Common myeloid progenitor, CD34-positive (primary cell): ENCODE measurements around the gene PTCD3.

ENCODE experiments used
- CTCF ChIA-PET: fragments of 350-600 bp; sonication (Branson Sonifier 250); formaldehyde crosslinking; loops from one replicate; lab custom pipeline; 2021; ENCODE audit warnings: antibody characterized with exemption; lab: Charles Lee
- POLR2A ChIA-PET: fragments of 350-600 bp; sonication (Branson Sonifier 250); formaldehyde crosslinking; loops from one replicate; lab custom pipeline; 2021; ENCODE audit warnings: antibody characterized with exemption; lab: Charles Lee
- DNase-seq, 3 donors: peaks; one replicate each; pipeline versions ENCODE4 v3.0.0 to v3.0.0-alpha.2; 2013
- H3K27ac ChIP-seq, 2 experiments: 1 replicate in 1 of 2; 2 replicates in 1 of 2; pipeline ENCODE4 v1.7.0; 2013; ENCODE audit warnings: inconsistent platforms in 2 of 2, low read length in 2 of 2, mild to moderate bottlenecking in 2 of 2, low read depth in 1 of 2, moderate library complexity in 1 of 2; ENCODE audit not compliant: severe bottlenecking in 2 of 2, insufficient read depth in 1 of 2, poor library complexity in 1 of 2
- H3K27me3 ChIP-seq, 5 experiments: replicated peaks in 2 of 5; 1 replicate in 3 of 5; 2 replicates in 2 of 5; pipeline versions ENCODE4 v1.6.1 to v1.7.0; 2013; ENCODE audit warnings: low read length in 4 of 5, mild to moderate bottlenecking in 2 of 5, moderate library complexity in 2 of 5, inconsistent platforms in 1 of 5; ENCODE audit not compliant: insufficient read depth in 5 of 5, control insufficient read depth in 4 of 5
- H3K36me3 ChIP-seq, 4 experiments: 1 replicate in 2 of 4; 2 replicates in 2 of 4; pipeline versions ENCODE4 v1.6.1 to v1.7.0; 2013; ENCODE audit warnings: low read length in 3 of 4, control low read depth in 1 of 4, mild to moderate bottlenecking in 1 of 4; ENCODE audit not compliant: control insufficient read depth in 4 of 4, insufficient read depth in 4 of 4
- H3K4me1 ChIP-seq, 4 experiments: 1 replicate in 3 of 4; 2 replicates in 1 of 4; pipeline versions ENCODE4 v1.6.1 to v1.7.1; 2013; ENCODE audit warnings: low read length in 3 of 4, mild to moderate bottlenecking in 3 of 4, control low read depth in 1 of 4, inconsistent platforms in 1 of 4, moderate library complexity in 1 of 4; ENCODE audit not compliant: control insufficient read depth in 4 of 4, insufficient read depth in 4 of 4; ENCODE audit errors: control extremely low read depth in 1 of 4
- H3K4me3 ChIP-seq, 7 experiments: 1 replicate in 4 of 7; 2 replicates in 3 of 7; pipeline versions ENCODE4 v1.5.1 to v1.7.0; 2013; ENCODE audit warnings: mild to moderate bottlenecking in 7 of 7, low read length in 6 of 7, moderate library complexity in 6 of 7, inconsistent platforms in 2 of 7, low read depth in 2 of 7, control low read depth in 1 of 7; ENCODE audit not compliant: insufficient read depth in 4 of 7, control insufficient read depth in 1 of 7; ENCODE audit errors: extremely low read depth in 1 of 7
- H3K9me3 ChIP-seq, 5 experiments: 1 replicate in 4 of 5; 2 replicates in 1 of 5; pipeline versions ENCODE4 v1.6.1 to v1.7.1; 2013; ENCODE audit warnings: low read length in 4 of 5, mild to moderate bottlenecking in 2 of 5, inconsistent platforms in 1 of 5, low read depth in 1 of 5, moderate library complexity in 1 of 5; ENCODE audit not compliant: control insufficient read depth in 4 of 5, insufficient read depth in 2 of 5; ENCODE audit errors: control extremely low read depth in 1 of 5
- WGBS: methylation state at CpG from one replicate; pipeline ENCODE4 v1.1.5; 2013; ENCODE audit not compliant: insufficient coverage; 5-methylcytosine and 5-hydroxymethylcytosine counted together

PTCD3 gene

GRCh38 chr2:86142436-86143257 is 36.6 kb downstream of the PTCD3 start:
- Histone ChIP-seq H3K4me1 (no peaks in the 10 kb centered on the region), H3K27me3 (no peaks in the 10 kb centered on the region), H3K9me3 (no peaks in the 10 kb centered on the region), H3K4me3 (no peak overlapping the region), H3K27ac (no peak overlapping the region), H3K36me3 (peaks cover 21 to 89% (median 69%) of the 10 kb centered on the region in 4 experiments)
- no CpG with 5 or more reads among the region's 3 CpGs for WGBS
- ChIA-PET POLR2A (interaction anchor here (0.6 kb wide), 1 partner anchor 31 kb away, joined by 3 read pairs; no protein-coding TSS in a partner anchor), CTCF (interaction anchor here (0.6 kb wide), 1 partner anchor 102 kb away, joined by 3 read pairs; no protein-coding TSS in a partner anchor)
- DNase-seq: no peak

GRCh38 chr2:86143307-86143706 is 37.3 kb downstream of the PTCD3 start:
- 100% methylated on average over 4 of the region's 6 CpGs for WGBS
- Histone ChIP-seq H3K36me3 (peaks cover 19 to 87% (median 68%) of the 10 kb centered on the region in 4 experiments), H3K27me3 (no peaks in the 10 kb centered on the region), H3K9me3 (no peaks in the 10 kb centered on the region), H3K4me3 (no peak overlapping the region), H3K27ac (no peak overlapping the region), H3K4me1 (no peaks in the 10 kb centered on the region)
- DNase-seq: no peak
- POLR2A ChIA-PET: no interaction called here
- CTCF ChIA-PET: interaction anchor here (0.6 kb wide), 1 partner anchor 101 kb away, joined by 3 read pairs; no protein-coding TSS in a partner anchor

- Histone ChIP-seq H3K36me3 (peaks cover 19 to 87% (median 67%) of the 10 kb centered on the region in 4 experiments), H3K4me1 (no peaks in the 10 kb centered on the region), H3K27me3 (no peaks in the 10 kb centered on the region), H3K9me3 (no peaks in the 10 kb centered on the region), H3K4me3 (no peak overlapping the region), H3K27ac (no peak overlapping the region)
- WGBS: 96% methylated on average over 11 of the region's 14 CpGs
- DNase-seq: no peak
- ChIA-PET POLR2A (no interaction called here), CTCF (no interaction called here)
These were observed 38.1 kb downstream of the PTCD3 start for GRCh38 chr2:86143926-86144685.

GRCh38 chr2:86147793-86148192 is 41.8 kb downstream of the PTCD3 start:
- H3K27me3 ChIP-seq: no peaks in the 10 kb centered on the region
- peaks cover 24 to 80% (median 70%) of the 10 kb centered on the region in 4 experiments for H3K36me3 ChIP-seq
- 100% methylated on average over 2 of the region's 2 CpGs for WGBS
- POLR2A ChIA-PET: interaction anchor here (0.6 kb wide), 1 partner anchor 37 kb away, joined by 6 read pairs; no protein-coding TSS in a partner anchor
- H3K4me1 ChIP-seq: no peaks in the 10 kb centered on the region
- no peak for DNase-seq
- CTCF ChIA-PET: interaction anchor here (1.7 kb wide), 1 partner anchor 21 kb away, joined by 4 read pairs; no protein-coding TSS in a partner anchor
- H3K27ac ChIP-seq: no peak overlapping the region
- no peak overlapping the region for H3K4me3 ChIP-seq
- H3K9me3 ChIP-seq: no peaks in the 10 kb centered on the region

GRCh38 chr2:86150502-86150901 is 44.5 kb downstream of the PTCD3 start:
- Histone ChIP-seq H3K9me3 (no peaks in the 10 kb centered on the region), H3K4me1 (no peaks in the 10 kb centered on the region), H3K27me3 (no peaks in the 10 kb centered on the region), H3K36me3 (peaks cover 21 to 69% (median 56%) of the 10 kb centered on the region in 4 experiments), H3K4me3 (no peak overlapping the region), H3K27ac (no peak overlapping the region)
- ChIA-PET CTCF (no interaction called here), POLR2A (no interaction called here)
- 100% methylated on average over 2 of the region's 2 CpGs for WGBS
- DNase-seq: no peak

GRCh38 chr2:86157009-86157556 is 51.0 kb downstream of the PTCD3 start:
- H3K27ac ChIP-seq: no peak overlapping the region
- peaks cover 14 to 64% (median 46%) of the 10 kb centered on the region in 4 experiments for H3K36me3 ChIP-seq
- POLR2A ChIA-PET: no interaction called here
- no peaks in the 10 kb centered on the region for H3K9me3 ChIP-seq
- no peak for DNase-seq
- no peak overlapping the region for H3K4me3 ChIP-seq
- H3K4me1 ChIP-seq: no peaks in the 10 kb centered on the region
- CTCF ChIA-PET: interaction anchor here (1.2 kb wide), 1 partner anchor 33 kb away, joined by 3 read pairs; no protein-coding TSS in a partner anchor
- H3K27me3 ChIP-seq: no peaks in the 10 kb centered on the region
- 95% methylated on average over 2 of the region's 2 CpGs for WGBS
